ENCODE measurements around the gene CCDC167.

The CCDC167 gene

DNA sequence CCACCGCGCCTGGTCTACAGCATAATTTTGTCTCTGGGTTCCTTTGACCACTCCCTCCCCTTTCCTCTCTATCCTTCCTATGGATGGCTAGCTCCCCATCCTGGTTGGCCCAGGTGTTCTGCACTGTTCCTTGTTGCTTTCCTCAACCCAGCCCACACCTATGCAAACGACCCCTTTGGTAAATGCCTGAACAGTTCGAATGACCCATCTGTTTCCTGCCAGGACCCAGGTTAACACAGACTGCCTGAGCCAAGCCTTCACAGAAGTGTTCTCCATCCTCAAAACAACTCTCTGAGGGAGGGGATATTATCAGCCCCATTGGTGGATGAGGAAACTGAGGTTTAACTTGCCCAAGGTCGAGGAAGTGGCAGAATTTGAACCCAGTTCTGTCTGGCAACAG is 44.8 kb upstream of the CCDC167 start:
- no peak overlapping the region for H3K4me3 ChIP-seq (ENCODE audit: low read depth, low read length)
- no peak for TF ChIP-seq POLR2A (IDR thresholded peaks at IDR 0.05; ENCODE audit: extremely low read depth, insufficient read length)
- TF ChIP-seq, protein P1, sequence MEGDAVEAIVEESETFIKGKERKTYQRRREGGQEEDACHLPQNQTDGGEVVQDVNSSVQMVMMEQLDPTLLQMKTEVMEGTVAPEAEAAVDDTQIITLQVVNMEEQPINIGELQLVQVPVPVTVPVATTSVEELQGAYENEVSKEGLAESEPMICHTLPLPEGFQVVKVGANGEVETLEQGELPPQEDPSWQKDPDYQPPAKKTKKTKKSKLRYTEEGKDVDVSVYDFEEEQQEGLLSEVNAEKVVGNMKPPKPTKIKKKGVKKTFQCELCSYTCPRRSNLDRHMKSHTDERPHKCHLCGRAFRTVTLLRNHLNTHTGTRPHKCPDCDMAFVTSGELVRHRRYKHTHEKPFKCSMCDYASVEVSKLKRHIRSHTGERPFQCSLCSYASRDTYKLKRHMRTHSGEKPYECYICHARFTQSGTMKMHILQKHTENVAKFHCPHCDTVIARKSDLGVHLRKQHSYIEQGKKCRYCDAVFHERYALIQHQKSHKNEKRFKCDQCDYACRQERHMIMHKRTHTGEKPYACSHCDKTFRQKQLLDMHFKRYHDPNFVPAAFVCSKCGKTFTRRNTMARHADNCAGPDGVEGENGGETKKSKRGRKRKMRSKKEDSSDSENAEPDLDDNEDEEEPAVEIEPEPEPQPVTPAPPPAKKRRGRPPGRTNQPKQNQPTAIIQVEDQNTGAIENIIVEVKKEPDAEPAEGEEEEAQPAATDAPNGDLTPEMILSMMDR (IDR thresholded peaks at IDR 0.05; ENCODE audit: low read depth, low read length), result no peak
- TF ChIP-seq, protein P2, sequence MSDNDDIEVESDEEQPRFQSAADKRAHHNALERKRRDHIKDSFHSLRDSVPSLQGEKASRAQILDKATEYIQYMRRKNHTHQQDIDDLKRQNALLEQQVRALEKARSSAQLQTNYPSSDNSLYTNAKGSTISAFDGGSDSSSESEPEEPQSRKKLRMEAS (IDR thresholded peaks at IDR 0.05; ENCODE audit: low read depth, low read length), result no peak
- no peak for DNase-seq (ENCODE audit: low read depth)

GRCh38 chr6:37543361-37543760 is 43.7 kb upstream of the CCDC167 start:
- DNase-seq (ENCODE audit: low read depth), result no peak
- H3K4me3 ChIP-seq (ENCODE audit: low read depth, low read length), result no peak overlapping the region
- no peak for TF ChIP-seq MYC (IDR thresholded peaks at IDR 0.05; ENCODE audit: low read depth, low read length)
- TF ChIP-seq, protein P1 (IDR thresholded peaks at IDR 0.05; ENCODE audit: low read depth, low read length), result no peak
- TF ChIP-seq, protein P2 (IDR thresholded peaks at IDR 0.05; ENCODE audit: low read depth, low read length), result no peak
- no peak for TF ChIP-seq POLR2A (IDR thresholded peaks at IDR 0.05; ENCODE audit: extremely low read depth, insufficient read length)

GRCh38 chr6:37541346-37541745 is 41.7 kb upstream of the CCDC167 start:
- DNase-seq (ENCODE audit: low read depth), result no peak
- no peak overlapping the region for H3K4me3 ChIP-seq (ENCODE audit: low read depth, low read length)
- TF ChIP-seq, protein P2 (IDR thresholded peaks at IDR 0.05; ENCODE audit: low read depth, low read length), result no peak
- TF ChIP-seq MYC (IDR thresholded peaks at IDR 0.05; ENCODE audit: low read depth, low read length) (no peak), POLR2A (IDR thresholded peaks at IDR 0.05; ENCODE audit: extremely low read depth, insufficient read length) (no peak)
- TF ChIP-seq, protein P1 (IDR thresholded peaks at IDR 0.05; ENCODE audit: low read depth, low read length), result no peak

DNA sequence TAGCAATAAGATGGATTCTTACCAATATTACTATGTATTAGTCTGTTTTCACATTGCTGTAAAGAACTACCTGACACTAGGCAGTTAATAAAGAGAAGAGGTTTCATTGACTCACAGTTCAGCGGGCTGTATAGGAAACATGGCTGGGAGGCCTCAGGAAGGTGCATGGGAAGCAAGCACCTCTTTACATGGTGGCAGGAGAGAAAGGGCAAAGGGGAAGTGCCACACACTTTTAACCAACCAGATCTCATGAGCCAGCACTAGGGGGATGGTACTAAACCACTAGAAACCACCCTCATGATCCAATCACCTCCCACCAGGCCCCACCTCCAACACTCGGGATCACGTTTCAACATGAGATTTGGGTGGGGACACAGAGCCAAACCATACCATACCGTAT is 40.7 kb upstream of the CCDC167 start:
- DNase-seq (ENCODE audit: low read depth), result no peak
- H3K4me3 ChIP-seq (ENCODE audit: low read depth, low read length), result no peak overlapping the region
- TF ChIP-seq, protein P1 (IDR thresholded peaks at IDR 0.05; ENCODE audit: low read depth, low read length), result no peak
- TF ChIP-seq POLR2A (IDR thresholded peaks at IDR 0.05; ENCODE audit: extremely low read depth, insufficient read length) (no peak), MYC (IDR thresholded peaks at IDR 0.05; ENCODE audit: low read depth, low read length) (no peak)
- TF ChIP-seq, protein P2 (IDR thresholded peaks at IDR 0.05; ENCODE audit: low read depth, low read length), result no peak

DNA sequence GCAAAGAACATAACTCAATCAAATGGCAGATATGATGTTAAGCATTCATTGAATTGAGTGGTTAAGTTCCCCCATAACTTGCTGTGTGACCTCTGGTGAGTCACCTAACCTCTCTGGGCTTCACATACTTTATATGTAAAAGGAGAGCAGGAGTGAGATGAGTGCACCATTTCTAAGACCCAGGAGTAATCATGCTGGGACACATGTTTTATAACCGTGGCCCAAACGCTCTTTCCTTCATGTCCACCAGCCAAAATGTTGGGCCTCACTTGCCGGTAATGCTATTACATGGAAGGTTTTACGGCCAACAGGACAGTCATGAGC is 40.3 kb upstream of the CCDC167 start:
- no peak overlapping the region for H3K4me3 ChIP-seq (ENCODE audit: low read depth, low read length)
- TF ChIP-seq, protein P1 (IDR thresholded peaks at IDR 0.05; ENCODE audit: low read depth, low read length), result no peak
- TF ChIP-seq MYC (IDR thresholded peaks at IDR 0.05; ENCODE audit: low read depth, low read length), result no peak
- TF ChIP-seq, protein P2 (IDR thresholded peaks at IDR 0.05; ENCODE audit: low read depth, low read length), result no peak
- no peak for TF ChIP-seq POLR2A (IDR thresholded peaks at IDR 0.05; ENCODE audit: extremely low read depth, insufficient read length)
- no peak for DNase-seq (ENCODE audit: low read depth)

Data from NB4 (cell line).